ENCODE data around the gene RAB33A.

DNA sequence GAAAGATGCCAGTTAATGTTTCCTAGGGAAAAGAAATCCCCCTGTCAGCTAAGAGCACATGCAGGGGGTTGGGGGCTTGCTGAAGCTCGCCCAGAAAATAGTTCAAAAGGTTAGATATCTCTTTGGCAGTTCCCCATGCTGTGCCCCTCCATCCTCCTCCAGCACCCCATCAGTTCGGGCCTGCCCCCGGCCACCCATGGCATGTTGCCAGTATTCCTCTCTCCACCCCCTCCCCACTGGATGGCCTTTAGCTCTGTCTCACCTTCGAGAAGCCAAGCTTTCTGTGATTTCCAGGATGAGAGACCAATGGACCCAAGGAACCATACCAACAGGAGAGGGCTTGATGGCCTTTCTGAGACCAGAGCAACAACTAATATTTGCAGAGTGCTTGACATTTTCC is 5.2 kb downstream of the RAB33A start:
- no peak for TF ChIP-seq ZNF384 (IDR thresholded peaks at IDR 0.05)
- no peak for TF ChIP-seq L3MBTL2 (conservative IDR thresholded peaks at IDR 0.05)
- TF ChIP-seq ARNT (IDR thresholded peaks at IDR 0.05): no peak
- no peak for TF ChIP-seq SP1 (IDR thresholded peaks at IDR 0.05)
- TF ChIP-seq, protein P1, sequence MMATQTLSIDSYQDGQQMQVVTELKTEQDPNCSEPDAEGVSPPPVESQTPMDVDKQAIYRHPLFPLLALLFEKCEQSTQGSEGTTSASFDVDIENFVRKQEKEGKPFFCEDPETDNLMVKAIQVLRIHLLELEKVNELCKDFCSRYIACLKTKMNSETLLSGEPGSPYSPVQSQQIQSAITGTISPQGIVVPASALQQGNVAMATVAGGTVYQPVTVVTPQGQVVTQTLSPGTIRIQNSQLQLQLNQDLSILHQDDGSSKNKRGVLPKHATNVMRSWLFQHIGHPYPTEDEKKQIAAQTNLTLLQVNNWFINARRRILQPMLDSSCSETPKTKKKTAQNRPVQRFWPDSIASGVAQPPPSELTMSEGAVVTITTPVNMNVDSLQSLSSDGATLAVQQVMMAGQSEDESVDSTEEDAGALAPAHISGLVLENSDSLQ (IDR thresholded peaks at IDR 0.05): no peak
- TF ChIP-seq BHLHE40 (IDR thresholded peaks at IDR 0.05; ENCODE audit: borderline replicate concordance): no peak
- TF ChIP-seq FOXA1 (IDR thresholded peaks at IDR 0.05): no peak
- TF ChIP-seq ELF4 (IDR thresholded peaks at IDR 0.05): no peak
- TF ChIP-seq TARDBP (IDR thresholded peaks at IDR 0.05): no peak
- no peak for TF ChIP-seq HDGF (IDR thresholded peaks at IDR 0.05; ENCODE audit: borderline replicate concordance)
- no peak for TF ChIP-seq FOXM1 (IDR thresholded peaks at IDR 0.05; ENCODE audit: borderline replicate concordance)
- TF ChIP-seq FOXK2 (IDR thresholded peaks at IDR 0.05): no peak
- TF ChIP-seq SUZ12 (IDR thresholded peaks at IDR 0.05): no peak
- no peak for TF ChIP-seq NFRKB (IDR thresholded peaks at IDR 0.05)

All from HEK293T (cell line).